Mammary epithelial cell (primary cell): ENCODE data around the gene UBL7.

Source experiments
- CTCF ChIP-seq, 2 donors: IDR thresholded peaks in 1 of 2; conservative IDR thresholded peaks in 1 of 2; 2 replicates each; pipeline ENCODE4 v1.5.1; 2011 to 2012; ENCODE audit warnings: inconsistent platforms in 2 of 2, low read length in 2 of 2, mild to moderate bottlenecking in 2 of 2, control low read depth in 1 of 2, low read depth in 1 of 2; ENCODE audit not compliant: insufficient read depth in 1 of 2; ENCODE audit errors: extremely low read depth in 1 of 2
- EZH2 ChIP-seq: IDR thresholded peaks from 2 replicates; pipeline ENCODE4 v1.6.1; 2012; ENCODE audit warnings: low read length, inconsistent platforms, borderline replicate concordance

GRCh38 chr15:74506515-74506840 is 45.5 kb upstream of the UBL7 start:
- TF ChIP-seq CTCF (conservative IDR thresholded peaks at IDR 0.05 in 1 of 2, IDR thresholded peaks at IDR 0.05 in 1 of 2; ENCODE audit: extremely low read depth in 1 of 2, insufficient read depth in 1 of 2, low read depth in 1 of 2, low read length in 2 of 2) = no peak
- TF ChIP-seq EZH2 = no peak
